HG03378 (cell line): ENCODE results near the gene C17orf107.

Experiments used
- ATAC-seq: cut with Tn5 transposase; IDR thresholded peaks from one replicate; pipeline ENCODE4 v1.9.1; 2021; ENCODE audit warnings: mild to moderate bottlenecking, moderate library complexity; ENCODE audit not compliant: unreplicated experiment

Gene C17orf107

GRCh38 chr17:4934173-4934979 is 35.0 kb downstream of the C17orf107 start:
- ATAC-seq, result no peak

DNA sequence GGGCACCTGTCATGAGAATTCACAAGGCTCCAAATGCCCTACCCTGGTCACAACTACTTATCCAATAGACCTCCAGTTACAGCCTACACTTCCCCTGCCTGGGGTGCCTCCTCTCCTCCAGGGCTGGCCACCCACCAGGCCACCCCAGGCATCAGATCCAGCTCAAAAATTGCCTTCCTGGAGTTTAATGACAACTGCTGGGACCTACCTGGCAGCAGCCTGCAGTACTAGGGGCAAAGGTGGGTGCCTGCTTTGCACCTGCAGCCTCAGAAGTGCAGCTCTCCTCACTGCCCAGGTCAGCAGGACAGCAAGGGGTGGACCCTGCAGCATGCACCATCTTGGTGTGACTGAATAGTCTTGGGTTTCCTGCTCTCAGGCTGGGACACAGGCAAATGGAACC is 36.3 kb downstream of the C17orf107 start:
- no peak for ATAC-seq

GRCh38 chr17:4936436-4936835 is 37.1 kb downstream of the C17orf107 start:
- no peak for ATAC-seq

- ATAC-seq, result no peak
These were observed 38.2 kb downstream of the C17orf107 start for GRCh38 chr17:4937553-4937952.

DNA sequence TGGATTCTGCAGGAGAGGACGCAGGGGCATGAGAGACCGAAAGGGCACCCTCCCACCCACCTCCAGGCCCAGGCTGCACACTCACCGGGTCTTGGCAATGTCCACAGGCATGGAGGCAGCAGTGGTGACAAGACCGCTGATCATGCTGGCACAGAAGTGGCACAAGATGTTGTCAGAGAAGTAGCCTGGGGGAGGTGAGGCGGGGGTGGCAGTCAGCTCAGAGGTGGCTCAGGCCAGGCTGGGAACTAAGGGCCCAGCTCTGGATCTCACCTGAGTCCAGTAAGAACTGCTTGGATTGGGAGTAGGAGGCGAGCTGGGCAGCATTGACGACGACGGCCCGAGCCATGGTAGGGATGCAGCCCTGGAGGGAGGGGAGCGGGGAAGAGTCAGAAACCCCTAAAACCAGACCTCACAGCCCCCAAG is 38.7 kb downstream of the C17orf107 start:
- no peak for ATAC-seq

DNA sequence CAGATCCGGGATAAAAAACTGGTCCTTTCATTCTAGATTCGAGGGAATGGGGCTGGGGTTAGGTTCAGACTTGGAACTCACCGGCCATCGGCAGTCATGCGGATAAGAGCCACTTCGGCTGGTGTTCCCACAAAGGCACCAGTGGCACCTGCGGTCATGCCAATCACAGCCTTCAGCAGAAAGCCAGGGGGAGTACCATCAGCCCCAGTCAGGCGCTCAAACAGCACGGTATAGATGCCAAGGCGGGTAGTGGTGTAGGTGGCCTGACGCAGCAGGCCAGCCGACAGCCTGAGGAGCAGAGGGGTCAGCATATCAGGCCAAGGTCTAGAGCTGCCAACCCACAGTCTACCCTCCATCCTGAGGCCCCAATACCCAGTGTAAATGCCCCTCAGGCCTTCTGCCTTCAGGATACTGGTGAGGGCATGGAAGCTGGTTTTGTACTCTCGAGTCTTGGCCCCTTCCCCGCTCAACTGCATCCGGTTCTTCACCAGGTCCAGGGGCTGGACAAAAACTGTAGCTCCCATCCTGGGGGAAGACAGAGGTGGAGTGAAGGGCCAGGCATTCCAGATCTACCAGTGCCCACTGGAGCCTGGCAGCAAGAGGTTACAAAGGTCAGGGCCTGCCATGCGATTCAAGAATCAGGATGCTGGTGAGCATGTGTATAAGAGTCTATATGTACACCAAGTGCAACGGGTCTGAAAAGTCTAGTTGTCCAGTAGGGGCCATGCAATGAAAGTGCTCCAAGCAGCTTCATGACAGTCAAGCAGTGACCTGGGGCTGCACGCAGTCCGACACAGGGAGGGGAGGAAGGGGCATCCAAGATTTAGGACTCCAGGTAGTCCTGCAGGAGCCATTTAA is 39.6 kb downstream of the C17orf107 start:
- ATAC-seq, result no peak

DNA sequence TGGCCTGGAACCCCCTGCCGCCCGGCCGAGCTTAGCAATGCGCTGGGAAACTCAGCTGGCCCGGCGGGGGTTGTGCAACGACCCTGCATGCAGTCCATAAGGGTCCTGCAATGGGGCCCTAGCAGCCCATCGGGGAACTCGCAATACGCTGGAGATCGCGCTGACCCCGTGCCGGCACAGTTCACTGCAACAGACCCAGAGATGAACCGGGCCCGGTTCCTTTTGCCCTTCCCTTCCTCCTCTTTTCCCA is 40.1 kb downstream of the C17orf107 start:
- ATAC-seq, result peak; percentile 6

DNA sequence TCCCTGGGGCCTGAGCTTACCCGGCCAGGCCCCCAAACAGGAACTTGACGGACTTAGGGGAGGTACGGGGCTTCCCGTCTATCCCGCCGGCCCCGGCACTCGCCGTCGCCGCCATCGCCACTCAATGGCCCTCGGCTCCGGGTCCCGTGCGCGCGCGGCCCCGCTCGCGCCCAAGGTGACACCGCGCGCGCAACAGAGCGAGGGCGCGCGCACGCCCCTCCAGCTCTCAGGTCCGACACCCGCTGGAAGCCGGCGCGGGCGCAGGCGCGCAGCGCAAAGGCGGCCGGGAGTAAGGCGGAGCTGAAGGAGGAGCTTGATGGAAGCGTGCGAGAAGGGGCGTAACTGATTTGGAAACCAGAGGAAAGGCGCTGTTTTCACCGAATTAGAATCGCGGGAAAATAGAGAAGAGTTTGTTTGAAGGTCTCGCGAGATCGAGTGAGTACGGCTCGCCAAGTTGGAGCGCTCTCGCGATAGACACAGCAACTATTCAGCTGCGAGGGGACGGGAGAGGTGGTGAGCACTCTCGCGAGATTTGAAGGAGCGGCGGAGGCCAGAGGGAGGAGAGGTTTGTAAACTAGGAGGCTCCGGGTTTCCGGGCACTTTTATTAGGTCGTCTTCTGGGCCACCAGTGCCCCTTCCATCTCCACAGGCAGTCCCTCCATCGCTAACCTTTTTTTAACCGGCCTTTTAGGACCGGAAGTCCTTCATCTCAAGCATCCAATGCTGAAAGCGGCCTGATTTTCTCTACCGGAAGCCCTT is 40.6 kb downstream of the C17orf107 start, which contains the start of the genes RNF167 and SLC25A11:
Gene RNF167 (plus strand): TSS at position 473 of the 759 bp plus-strand sequence. CDS start 642 bp downstream, outside the sequence.
Gene SLC25A11 (minus strand): TSS at position 251 of the 759 bp plus-strand sequence. CDS start 136 bp downstream, at position 115.
- ATAC-seq, result peak; percentile 77

DNA sequence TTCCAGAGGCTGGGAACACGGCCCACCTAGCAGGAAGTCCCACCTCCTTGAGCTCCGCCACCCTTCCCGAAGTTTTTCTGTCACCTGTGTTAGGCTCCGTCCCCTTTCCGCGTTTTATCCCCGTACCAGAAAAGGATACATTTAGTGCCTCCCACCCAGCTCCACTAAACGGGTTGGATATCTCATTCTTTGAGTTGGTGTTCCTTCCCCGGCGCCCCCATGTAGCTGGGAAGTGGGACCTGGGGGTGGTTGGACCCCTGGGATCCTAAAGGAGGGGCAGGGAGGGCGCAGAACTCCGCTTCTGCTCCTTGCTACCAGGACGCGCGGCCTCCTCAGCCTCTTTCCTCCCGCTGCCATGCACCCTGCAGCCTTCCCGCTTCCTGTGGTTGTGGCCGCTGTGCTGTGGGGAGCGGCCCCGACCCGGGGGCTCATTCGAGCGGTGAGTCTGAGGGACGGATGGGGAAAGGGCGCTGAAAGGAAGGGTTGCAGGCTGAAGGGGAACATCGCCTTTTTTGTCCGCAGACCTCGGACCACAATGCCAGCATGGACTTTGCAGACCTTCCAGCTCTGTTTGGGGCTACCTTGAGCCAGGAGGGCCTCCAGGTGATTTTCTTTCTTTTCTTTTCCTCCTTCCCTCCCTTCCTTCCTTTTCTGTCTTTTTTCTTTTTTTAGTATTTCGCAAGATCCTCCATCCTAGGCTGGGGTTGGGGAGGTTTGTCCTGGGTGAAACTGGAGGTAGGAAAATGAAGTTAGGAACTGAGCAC is 41.4 kb downstream of the C17orf107 start:
- no peak for ATAC-seq

GRCh38 chr17:4941319-4941610 is 41.9 kb downstream of the C17orf107 start:
- ATAC-seq, result no peak

DNA sequence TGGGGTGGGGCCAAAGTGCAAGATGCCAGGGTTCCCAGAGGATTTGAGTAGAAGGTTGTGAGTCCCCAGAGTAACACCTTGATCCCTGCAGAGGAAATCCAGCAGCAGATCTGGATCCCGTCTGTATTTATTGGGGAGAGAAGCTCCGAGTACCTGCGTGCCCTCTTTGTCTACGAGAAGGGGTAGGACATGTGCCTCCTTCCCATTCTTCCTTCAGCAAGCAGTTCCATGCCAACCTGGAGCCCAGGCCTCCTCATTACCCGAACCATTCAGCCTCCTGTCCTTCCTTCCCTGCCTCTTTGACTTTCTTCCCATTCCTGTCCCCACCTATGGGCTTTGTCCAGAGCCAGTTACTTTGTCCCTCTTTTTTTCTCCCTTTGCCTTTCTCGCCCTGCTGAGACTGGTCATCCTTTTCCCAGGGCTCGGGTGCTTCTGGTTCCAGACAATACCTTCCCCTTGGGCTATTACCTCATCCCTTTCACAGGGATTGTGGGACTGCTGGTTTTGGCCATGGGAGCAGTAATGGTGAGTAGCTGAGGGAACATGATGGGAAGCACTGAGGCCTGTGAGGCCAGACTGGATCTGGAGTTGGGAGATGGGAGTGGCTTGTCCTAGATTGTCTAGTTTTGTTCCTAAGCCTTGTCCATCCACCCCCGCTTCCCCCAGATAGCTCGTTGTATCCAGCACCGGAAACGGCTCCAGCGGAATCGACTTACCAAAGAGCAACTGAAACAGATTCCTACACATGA is 43.6 kb downstream of the C17orf107 start:
- ATAC-seq, result no peak

GRCh38 chr17:4944163-4944553 is 44.8 kb downstream of the C17orf107 start:
- no peak for ATAC-seq

DNA sequence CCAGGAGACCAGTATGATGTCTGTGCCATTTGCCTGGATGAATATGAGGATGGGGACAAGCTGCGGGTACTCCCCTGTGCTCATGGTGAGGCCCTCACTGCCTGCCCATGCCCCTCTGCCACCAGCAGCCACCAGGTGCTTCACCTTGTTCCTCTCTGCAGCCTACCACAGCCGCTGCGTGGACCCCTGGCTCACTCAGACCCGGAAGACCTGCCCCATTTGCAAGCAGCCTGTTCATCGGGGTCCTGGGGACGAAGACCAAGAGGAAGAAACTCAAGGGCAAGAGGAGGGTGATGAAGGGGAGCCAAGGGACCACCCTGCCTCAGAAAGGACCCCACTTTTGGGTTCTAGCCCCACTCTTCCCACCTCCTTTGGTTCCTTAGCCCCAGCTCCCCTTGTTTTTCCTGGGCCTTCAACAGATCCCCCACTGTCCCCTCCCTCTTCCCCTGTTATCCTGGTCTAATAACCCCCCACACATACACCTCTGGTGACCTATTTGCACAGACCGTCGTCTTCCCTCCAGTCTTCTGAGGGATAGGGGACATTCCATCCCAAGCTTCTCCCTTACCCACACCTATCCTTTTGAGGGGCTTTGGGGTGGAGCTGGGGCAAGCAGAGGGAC is 45.3 kb downstream of the C17orf107 start:
- no peak for ATAC-seq

DNA sequence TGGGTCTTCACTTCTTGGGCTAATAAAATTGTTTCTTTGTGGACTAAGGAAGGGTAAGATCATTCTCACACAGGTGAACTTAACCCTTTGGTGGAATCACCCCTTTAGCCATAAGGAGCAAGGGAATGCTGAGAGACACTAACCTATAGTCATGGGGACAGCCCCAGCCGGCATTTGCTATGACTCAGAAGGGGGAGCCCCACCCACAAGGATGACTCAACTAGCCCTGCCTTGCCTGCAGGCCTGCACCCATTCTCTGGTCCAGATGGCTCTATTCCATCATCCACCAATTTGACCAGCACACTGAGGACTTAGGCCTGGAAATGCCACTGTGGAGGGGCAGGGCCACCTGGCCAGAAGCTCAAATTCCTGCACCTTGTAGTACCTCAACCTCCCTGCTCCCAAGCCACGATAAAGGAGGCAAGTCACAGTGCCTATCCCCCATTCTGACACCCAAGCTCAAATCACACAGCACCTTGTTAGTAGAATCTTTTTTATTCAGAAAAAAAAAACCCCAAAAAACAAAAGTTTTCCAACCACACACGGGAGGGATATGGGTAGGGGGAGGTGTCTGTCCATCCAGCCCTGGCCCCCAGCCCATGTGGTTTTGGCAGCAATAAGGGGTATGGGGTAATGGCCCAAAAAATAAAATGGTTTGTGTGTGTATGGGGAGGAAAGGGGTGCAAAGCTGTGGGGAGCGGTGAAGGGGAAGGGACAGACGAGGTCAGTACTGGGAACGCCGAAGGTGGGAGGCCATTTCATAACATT is 46.0 kb downstream of the C17orf107 start:
- peak; percentile 30 for ATAC-seq

- ATAC-seq, result no peak
These were observed 46.6 kb downstream of the C17orf107 start for GRCh38 chr17:4945944-4946280.

- ATAC-seq, result no peak
These were observed 47.1 kb downstream of the C17orf107 start for GRCh38 chr17:4946312-4946976.

GRCh38 chr17:4947010-4947410 is 47.7 kb downstream of the C17orf107 start:
- ATAC-seq, result no peak

DNA sequence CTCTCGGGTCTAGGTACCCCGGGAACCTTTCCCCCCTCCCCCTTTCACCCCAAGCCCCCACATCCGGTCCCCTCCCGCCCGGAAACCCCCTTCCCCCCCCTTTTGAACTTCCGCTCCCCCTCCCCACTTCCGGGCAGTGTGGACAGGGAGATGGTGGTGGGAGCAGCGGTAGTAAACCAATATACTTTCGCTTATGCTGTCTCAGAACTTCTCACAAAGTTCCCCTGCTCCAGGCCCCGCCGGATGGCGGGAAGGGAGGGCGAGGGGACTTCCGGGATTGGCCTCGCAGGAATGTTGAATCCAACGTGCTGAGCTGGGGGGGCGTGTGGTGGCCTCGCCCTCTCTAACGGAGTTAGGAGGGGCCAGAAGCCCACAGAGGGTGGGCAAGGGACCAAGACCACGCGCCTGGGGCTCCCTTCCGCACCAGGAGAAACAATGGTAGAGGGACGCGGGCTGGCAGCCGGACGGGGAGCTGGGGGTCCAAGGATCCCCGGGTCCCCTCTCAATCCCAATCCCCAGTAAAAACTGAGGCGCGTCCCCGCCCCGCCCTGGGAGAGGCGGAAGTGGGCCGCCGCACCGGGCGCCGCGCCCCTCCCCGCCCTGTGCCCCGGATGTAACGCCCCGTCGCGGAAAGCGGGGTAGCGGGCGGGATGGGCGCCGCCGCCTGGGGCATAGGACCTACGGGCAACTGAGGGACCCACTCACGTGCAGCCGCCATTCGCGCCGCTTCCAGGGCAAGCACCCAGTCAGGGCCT is 48.3 kb downstream of the C17orf107 start:
- ATAC-seq, result no peak
